GM12878 (cell line): Measurements from ENCODE around the gene APCDD1.

ENCODE experiments used
- FOXK2 ChIP-seq: fragments of 450-650 bp; IDR thresholded peaks from 2 replicates; pipeline ENCODE4 v1.6.1; 2017; ENCODE audit warnings: mild to moderate bottlenecking, moderate library complexity
- KDM1A ChIP-seq: fragments of 200-600 bp; sonication (generic); IDR thresholded peaks from 2 replicates; pipeline ENCODE4 v1.6.1; 2016; ENCODE audit warnings: borderline replicate concordance
- RAD21 ChIP-seq: IDR thresholded peaks from 2 replicates; pipeline ENCODE4 v1.6.1; 2011; ENCODE audit warnings: mild to moderate bottlenecking, low read depth, low read length, moderate library complexity; ENCODE audit not compliant: insufficient read depth

DNA sequence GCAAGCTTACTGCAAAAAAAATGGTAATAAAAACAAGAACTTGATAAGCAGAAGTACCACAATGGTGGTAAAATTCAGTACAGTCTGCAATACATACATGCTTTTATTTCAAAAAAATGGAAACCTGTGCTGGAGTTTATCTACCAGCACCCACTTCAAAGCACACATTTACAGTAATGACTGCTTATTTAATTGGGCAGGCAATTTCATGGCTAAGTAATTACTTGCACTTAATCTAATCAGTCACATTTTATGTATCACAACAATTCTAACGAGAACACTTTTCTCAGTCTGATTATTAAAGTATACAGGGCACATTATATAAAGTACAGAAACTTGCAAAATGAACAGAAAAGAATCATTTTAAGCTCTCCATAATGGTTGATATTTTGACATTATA, 5.2 kb downstream of the APCDD1 start:
- no peak for TF ChIP-seq RAD21
- no peak for TF ChIP-seq FOXK2
- no peak for TF ChIP-seq KDM1A
